Skeletal muscle satellite cell (primary cell): ENCODE results near the gene HADH. TPM values are rescaled to one million over a fixed set of nuclear protein-coding genes. Genes with fewer than 3 reads are reported as not detected.
"Not testable (repeated sequence)": the region's sequence is repeated elsewhere in the genome, so short reads cannot be mapped to it uniquely, and the experiment has no call there.

Experiments
- H3K27me3 ChIP-seq: 2 replicates; pipeline ENCODE4 v1.7.0; 2013; ENCODE audit warnings: low read length; ENCODE audit not compliant: control insufficient read depth, insufficient read depth
- H3K36me3 ChIP-seq: 2 replicates; pipeline ENCODE4 v1.7.0; 2013; ENCODE audit warnings: mild to moderate bottlenecking, control low read depth, low read length; ENCODE audit not compliant: insufficient read depth
- H3K4me1 ChIP-seq: 2 replicates; pipeline ENCODE4 v1.7.0; 2013; ENCODE audit warnings: low read length; ENCODE audit not compliant: control insufficient read depth, insufficient read depth
- H3K4me2 ChIP-seq: 2 replicates; pipeline ENCODE4 v1.7.0; 2013; ENCODE audit warnings: mild to moderate bottlenecking, low read length
- H3K4me3 ChIP-seq: 2 replicates; pipeline ENCODE4 v1.7.0; 2013; ENCODE audit warnings: low read length
- H3K9ac ChIP-seq: 2 replicates; pipeline ENCODE4 v1.7.0; 2013; ENCODE audit warnings: mild to moderate bottlenecking, low read depth, low read length, moderate library complexity
- H3K9me3 ChIP-seq: replicated peaks from 2 replicates; pipeline ENCODE4 v1.7.0; 2013; ENCODE audit warnings: mild to moderate bottlenecking, control low read depth, low read length
- total RNA-seq: library from RNA; depleted of rRNA; stranded (reverse); fragments of >200 nt; gene quantifications from 2 replicates; pipeline ENCODE4 v1.2.3, GENCODE V29; 2012; rRNA removed

HADH gene
- total RNA-seq = 9.8 and 10.4 TPM in 2 replicates

DNA sequence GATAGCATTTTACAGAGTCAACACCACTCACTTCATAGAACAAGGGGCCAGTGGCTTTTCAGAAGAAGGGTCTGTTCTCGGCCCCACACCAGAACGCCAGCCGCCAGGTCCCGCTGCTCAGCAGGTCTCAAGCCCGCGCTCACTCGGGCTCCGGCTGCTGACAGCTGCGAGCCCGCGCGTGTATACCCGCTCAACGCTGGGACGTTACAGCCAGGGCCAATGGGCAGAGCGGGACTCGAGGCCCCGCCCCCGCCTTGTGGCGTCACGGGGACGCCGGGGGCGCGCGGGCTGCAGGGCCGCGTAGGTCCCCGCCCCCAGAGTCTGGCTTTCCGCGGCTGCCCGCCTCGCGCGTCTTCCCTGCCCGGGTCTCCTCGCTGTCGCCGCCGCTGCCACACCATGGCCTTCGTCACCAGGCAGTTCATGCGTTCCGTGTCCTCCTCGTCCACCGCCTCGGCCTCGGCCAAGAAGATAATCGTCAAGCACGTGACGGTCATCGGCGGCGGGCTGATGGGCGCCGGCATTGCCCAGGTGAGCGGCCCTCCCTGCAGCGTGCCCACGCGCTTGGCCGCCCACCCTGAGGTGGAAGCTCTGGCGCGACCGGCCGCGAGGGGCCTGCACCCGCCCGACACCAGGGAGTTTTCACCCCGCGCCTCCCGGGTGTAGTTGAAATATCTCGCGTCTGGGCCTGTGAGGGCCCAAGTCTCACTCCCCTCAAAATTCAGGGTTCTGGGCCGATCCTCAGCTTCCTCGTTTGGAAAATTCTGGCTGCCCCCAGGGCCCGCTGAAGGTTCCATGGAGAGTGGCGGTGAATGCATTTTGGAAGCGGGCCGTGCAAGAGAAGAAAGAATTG lies at the start of gene HADH:
TSS of gene HADH (plus strand) at position 353 of the 850 bp plus-strand sequence. CDS start at position 397, 44 bp downstream.
- H3K4me1 ChIP-seq = peaks cover 11% of the 10 kb centered on the region
- H3K27me3 ChIP-seq = no peaks in the 10 kb centered on the region
- H3K4me3 ChIP-seq = peak within 1 kb of the TSS; percentile 95
- H3K4me2 ChIP-seq = peak within 1 kb of the TSS; percentile 91
- peak within 1 kb of the TSS; percentile 91 for H3K9ac ChIP-seq
- H3K36me3 ChIP-seq = no peaks in the 10 kb centered on the region
- no peaks in the 10 kb centered on the region for H3K9me3 ChIP-seq

DNA sequence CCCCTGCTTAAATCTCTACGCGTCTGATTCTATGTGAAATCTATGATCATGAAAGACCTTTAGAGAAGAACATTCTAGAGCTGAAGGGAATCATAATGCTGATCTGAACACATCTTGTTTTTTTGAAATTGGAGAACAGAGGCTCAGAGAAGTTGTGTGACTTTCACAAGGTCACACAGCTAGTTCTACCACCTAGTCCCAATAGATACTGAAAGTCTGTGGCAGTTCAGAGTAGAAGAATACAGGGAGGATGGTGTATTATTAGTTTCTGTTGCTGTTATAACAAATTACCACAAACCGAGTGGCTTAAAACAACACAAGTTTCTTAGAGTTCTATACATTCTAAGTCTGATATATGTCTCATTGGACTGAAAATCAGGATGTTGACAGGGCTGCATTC lies 43.9 kb upstream of the HADH start:
- H3K4me2 ChIP-seq = no peak overlapping the region
- H3K9ac ChIP-seq = no peak overlapping the region
- no peaks in the 10 kb centered on the region for H3K27me3 ChIP-seq
- no peaks in the 10 kb centered on the region for H3K9me3 ChIP-seq
- H3K4me1 ChIP-seq = no peaks in the 10 kb centered on the region
- H3K4me3 ChIP-seq = no peak overlapping the region
- peaks cover 3% of the 10 kb centered on the region for H3K36me3 ChIP-seq

DNA sequence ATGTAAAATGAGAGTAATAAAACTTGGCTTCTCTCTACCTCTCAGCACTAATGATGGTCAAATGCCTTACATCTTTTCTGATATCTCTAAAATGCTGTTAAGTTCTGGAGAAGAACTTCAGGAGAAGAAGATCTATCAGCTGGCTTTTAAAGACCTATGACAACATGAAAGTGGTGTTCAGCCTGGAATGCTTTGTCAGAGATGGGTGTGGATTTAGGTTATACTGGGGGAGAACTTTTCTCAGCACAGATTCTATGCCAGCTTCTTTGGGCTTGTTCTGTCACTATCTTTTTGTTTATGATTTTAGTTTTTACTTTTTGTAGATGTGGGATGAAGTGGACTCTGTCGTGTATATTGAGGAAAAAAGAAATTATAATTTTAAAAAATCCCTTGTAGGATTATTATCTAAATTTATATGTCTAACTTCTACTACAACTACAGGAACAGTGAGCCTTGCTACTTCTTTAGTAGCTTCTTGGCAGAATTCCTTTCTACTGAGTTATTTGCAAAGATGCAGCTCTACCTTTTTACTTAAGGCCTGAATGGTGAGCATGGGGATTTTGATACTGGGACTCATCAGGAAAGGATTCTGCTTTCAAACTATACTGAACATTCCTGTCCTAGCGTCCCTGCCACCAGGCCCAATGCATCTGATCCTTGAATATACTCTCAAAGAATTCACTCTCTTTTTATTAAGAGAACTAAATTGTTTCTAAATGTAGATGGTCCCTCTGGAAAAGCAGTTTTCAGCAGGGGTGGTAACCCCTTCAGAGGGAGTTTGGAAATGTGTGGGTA lies 38.7 kb upstream of the HADH start:
- Histone ChIP-seq H3K9ac (peak overlapping the region; percentile 42), H3K36me3 (peaks cover 3% of the 10 kb centered on the region), H3K27me3 (no peaks in the 10 kb centered on the region), H3K4me1 (peaks cover 9% of the 10 kb centered on the region), H3K4me3 (no peak overlapping the region), H3K4me2 (no peak overlapping the region), H3K9me3 (no peaks in the 10 kb centered on the region)

- peaks cover 9% of the 10 kb centered on the region for H3K4me1 ChIP-seq
These were observed 38.1 kb upstream of the HADH start for GRCh38 chr4:107951551-107951950.

GRCh38 chr4:107956011-107956410 lies 33.7 kb upstream of the HADH start:
- Histone ChIP-seq H3K9me3 (no peaks in the 10 kb centered on the region), H3K4me1 (peaks cover 9% of the 10 kb centered on the region), H3K4me2 (no peak overlapping the region)

More at GRCh38 chr4:107951551-107951950, 38.1 kb upstream of the HADH start:
- H3K4me2 ChIP-seq = no peak overlapping the region
- peak overlapping the region; percentile 42 for H3K9ac ChIP-seq
- no peaks in the 10 kb centered on the region for H3K9me3 ChIP-seq
- peaks cover 3% of the 10 kb centered on the region for H3K36me3 ChIP-seq
- no peak overlapping the region for H3K4me3 ChIP-seq
- no peaks in the 10 kb centered on the region for H3K27me3 ChIP-seq

DNA sequence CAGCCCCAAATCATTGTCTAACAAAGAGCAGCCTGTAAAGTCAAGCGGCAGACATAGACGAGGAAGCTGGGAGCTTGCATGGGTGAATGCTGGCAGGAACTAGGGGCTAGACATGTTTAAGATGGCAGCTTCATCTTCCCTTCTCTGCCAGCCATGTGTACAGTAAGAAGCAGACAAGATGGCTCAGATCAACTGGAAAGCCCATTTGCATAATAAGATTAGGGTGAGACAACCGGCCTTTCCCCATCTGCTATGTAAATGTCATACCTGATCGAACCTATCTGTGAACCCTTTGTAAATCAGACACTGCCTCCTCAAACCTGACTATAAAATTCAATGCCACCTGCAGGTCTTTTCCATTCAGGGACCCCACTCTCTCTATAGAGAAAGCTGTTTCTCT lies 22.8 kb upstream of the HADH start:
- Histone ChIP-seq H3K36me3 (no peaks in the 10 kb centered on the region), H3K4me1 (no peaks in the 10 kb centered on the region), H3K4me2 (no peak overlapping the region), H3K27me3 (no peaks in the 10 kb centered on the region), H3K9me3 (no peaks in the 10 kb centered on the region), H3K4me3 (no peak overlapping the region), H3K9ac (no peak overlapping the region)

More at GRCh38 chr4:107956011-107956410, 33.7 kb upstream of the HADH start:
- Histone ChIP-seq H3K36me3 (no peaks in the 10 kb centered on the region), H3K9ac (no peak overlapping the region), H3K27me3 (no peaks in the 10 kb centered on the region), H3K4me3 (no peak overlapping the region)

GRCh38 chr4:107967519-107967918 lies 22.2 kb upstream of the HADH start:
- H3K9me3 ChIP-seq, H3K9ac ChIP-seq, H3K4me2 ChIP-seq, H3K27me3 ChIP-seq, H3K36me3 ChIP-seq, H3K4me3 ChIP-seq, H3K4me1 ChIP-seq: not testable (repeated sequence)

- H3K9ac ChIP-seq, H3K4me2 ChIP-seq, H3K4me1 ChIP-seq, H3K36me3 ChIP-seq, H3K27me3 ChIP-seq, H3K9me3 ChIP-seq, H3K4me3 ChIP-seq: not testable (repeated sequence)
These were observed 21.8 kb upstream of the HADH start for GRCh38 chr4:107967921-107968320.

DNA sequence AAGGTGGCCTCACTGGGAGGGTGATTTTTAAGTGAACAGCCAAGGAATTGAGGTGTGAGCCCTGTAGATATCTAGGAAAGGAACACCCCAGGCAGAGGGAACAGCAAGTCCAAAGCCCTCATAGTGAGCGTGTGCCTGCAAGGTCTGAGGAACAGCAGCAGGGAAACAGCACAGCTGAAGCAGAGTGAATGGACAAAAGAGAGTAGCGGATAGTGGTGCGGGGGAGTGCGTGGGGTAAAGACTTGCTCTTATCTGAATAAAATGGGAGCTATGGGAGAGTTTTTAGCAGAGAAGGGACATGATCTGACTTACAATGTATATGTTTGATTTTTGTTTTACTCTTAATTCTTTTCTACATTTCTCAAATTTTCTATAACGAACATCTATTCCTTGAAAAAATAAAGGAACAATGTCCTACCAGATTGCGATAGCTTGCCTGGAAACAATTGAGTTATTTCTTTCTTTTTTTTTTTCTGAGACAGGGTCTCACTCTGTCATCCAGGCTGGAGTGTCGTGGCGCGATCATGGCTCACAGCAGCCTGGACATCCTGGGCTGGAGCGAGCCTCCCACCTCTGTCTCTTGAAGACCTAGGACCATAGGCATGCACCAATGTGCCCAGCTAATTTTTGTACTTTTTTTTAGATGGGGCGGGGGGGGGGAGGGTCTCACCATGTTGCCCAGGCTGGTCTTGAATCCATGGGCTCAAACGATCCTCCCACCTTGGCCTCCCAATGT lies 19.5 kb upstream of the HADH start:
- no peaks in the 10 kb centered on the region for H3K9me3 ChIP-seq
- H3K27me3 ChIP-seq = no peaks in the 10 kb centered on the region
- H3K36me3 ChIP-seq = no peaks in the 10 kb centered on the region
- H3K4me1 ChIP-seq = no peaks in the 10 kb centered on the region
- H3K4me3 ChIP-seq = no peak overlapping the region
- no peak overlapping the region for H3K9ac ChIP-seq
- no peak overlapping the region for H3K4me2 ChIP-seq

DNA sequence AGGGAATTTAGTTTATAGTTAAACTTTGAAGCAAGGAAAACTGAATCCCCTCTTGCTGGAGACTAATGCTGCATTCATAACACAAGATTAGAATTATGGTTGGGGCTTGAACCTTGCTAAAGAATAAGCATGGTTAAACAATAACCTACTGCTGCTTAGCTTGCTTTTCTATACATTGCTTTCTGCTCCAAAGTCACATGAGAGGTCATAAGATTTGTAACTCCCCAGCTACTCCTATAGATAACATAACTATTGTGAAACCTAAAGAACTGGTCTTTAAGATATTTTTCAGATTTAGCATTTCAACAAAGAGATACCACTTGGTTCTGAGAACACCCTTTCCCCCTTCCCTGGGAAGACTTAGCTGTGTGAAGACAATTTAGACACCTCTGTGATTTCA lies 17.1 kb upstream of the HADH start:
- Histone ChIP-seq H3K27me3 (no peaks in the 10 kb centered on the region), H3K36me3 (no peaks in the 10 kb centered on the region), H3K9ac (no peak overlapping the region), H3K4me3 (no peak overlapping the region), H3K9me3 (no peaks in the 10 kb centered on the region), H3K4me2 (no peak overlapping the region), H3K4me1 (no peaks in the 10 kb centered on the region)

DNA sequence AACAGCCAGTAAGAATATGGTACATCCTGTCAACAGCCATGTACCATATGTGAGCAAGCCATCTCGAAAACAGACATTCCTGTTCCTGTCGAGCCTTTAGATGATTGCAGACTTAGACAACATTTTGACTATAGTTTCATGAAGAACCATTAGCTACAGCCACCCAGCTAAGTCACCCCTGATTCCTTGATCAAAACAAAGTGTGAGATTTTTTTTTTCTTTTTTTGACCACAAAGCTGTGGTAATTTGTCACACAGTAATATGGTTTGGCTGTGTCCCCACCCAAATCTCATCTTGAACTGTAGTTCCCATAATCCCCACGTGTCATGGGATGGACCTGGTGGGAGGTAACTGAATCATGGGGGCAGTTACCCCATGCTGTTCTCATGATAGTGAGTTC lies 15.2 kb upstream of the HADH start:
- H3K36me3 ChIP-seq = no peaks in the 10 kb centered on the region

More for the DNA sequence above, 15.2 kb upstream of the HADH start:
- no peaks in the 10 kb centered on the region for H3K4me1 ChIP-seq
- H3K27me3 ChIP-seq = no peaks in the 10 kb centered on the region
- no peak overlapping the region for H3K4me2 ChIP-seq
- H3K4me3 ChIP-seq = no peak overlapping the region
- H3K9me3 ChIP-seq = no peaks in the 10 kb centered on the region
- no peak overlapping the region for H3K9ac ChIP-seq
